BE2C (cell line): ENCODE measurements around the gene SAA1.

Experiments
- DNase-seq: peaks from one replicate; pipeline ENCODE4 v3.0.0-alpha.2; 2020
- H3K27me3 ChIP-seq: fragments of 250-450 bp; sonication (Bioruptor Pico); 2 replicates; pipeline ENCODE4 v1.5.1; 2020; ENCODE audit warnings: mild to moderate bottlenecking
- H3K36me3 ChIP-seq: fragments of 250-450 bp; sonication (Bioruptor Pico); 2 replicates; pipeline ENCODE4 v1.5.1; 2020; ENCODE audit warnings: mild to moderate bottlenecking
- H3K4me1 ChIP-seq: fragments of 250-450 bp; sonication (Bioruptor Pico); 2 replicates; pipeline ENCODE4 v1.5.1; 2020
- H3K4me3 ChIP-seq: 2 replicates; pipeline ENCODE4 v1.5.1; 2011; ENCODE audit warnings: low read depth, low read length
- H3K9me3 ChIP-seq: fragments of 250-450 bp; sonication (Bioruptor Pico); 2 replicates; pipeline ENCODE4 v1.5.1; 2020
- CTCF ChIP-seq: IDR thresholded peaks from 2 replicates; pipeline ENCODE4 v1.5.1; 2012; ENCODE audit warnings: mild to moderate bottlenecking, low read depth, low read length

SAA1 gene

GRCh38 chr11:18308242-18308641 lies 42.2 kb downstream of the SAA1 start:
- DNase-seq = no peak
- Histone ChIP-seq H3K36me3 (no peaks in the 10 kb centered on the region; the same call in 1 of the 2 replicates), H3K9me3 (no peaks in the 10 kb centered on the region), H3K4me1 (no peaks in the 10 kb centered on the region), H3K27me3 (no peaks in the 10 kb centered on the region), H3K4me3 (no peak overlapping the region)
- TF ChIP-seq CTCF = no peak

- Histone ChIP-seq H3K36me3 (no peaks in the 10 kb centered on the region; the same call in 1 of the 2 replicates), H3K4me1 (no peaks in the 10 kb centered on the region), H3K27me3 (no peaks in the 10 kb centered on the region), H3K9me3 (no peaks in the 10 kb centered on the region), H3K4me3 (no peak overlapping the region)
- DNase-seq = no peak
- no peak for TF ChIP-seq CTCF
Observed at GRCh38 chr11:18309691-18310090, 43.6 kb downstream of the SAA1 start.

- DNase-seq = no peak
- Histone ChIP-seq H3K36me3 (no peaks in the 10 kb centered on the region; the same call in 1 of the 2 replicates), H3K9me3 (no peaks in the 10 kb centered on the region), H3K4me3 (no peak overlapping the region), H3K27me3 (no peaks in the 10 kb centered on the region), H3K4me1 (no peaks in the 10 kb centered on the region)
- TF ChIP-seq CTCF = no peak
Observed at GRCh38 chr11:18310800-18311340, 44.8 kb downstream of the SAA1 start.

GRCh38 chr11:18312012-18312411 lies 45.9 kb downstream of the SAA1 start:
- no peaks in the 10 kb centered on the region; the same call in 1 of the 2 replicates for H3K36me3 ChIP-seq
- H3K4me3 ChIP-seq = no peak overlapping the region
- no peak for DNase-seq
- H3K4me1 ChIP-seq = no peaks in the 10 kb centered on the region
- no peak for TF ChIP-seq CTCF
- no peaks in the 10 kb centered on the region for H3K9me3 ChIP-seq
- no peaks in the 10 kb centered on the region for H3K27me3 ChIP-seq

- Histone ChIP-seq H3K36me3 (no peaks in the 10 kb centered on the region; the same call in 1 of the 2 replicates), H3K4me3 (no peak overlapping the region), H3K9me3 (no peaks in the 10 kb centered on the region), H3K4me1 (no peaks in the 10 kb centered on the region), H3K27me3 (no peaks in the 10 kb centered on the region)
- no peak for TF ChIP-seq CTCF
- DNase-seq = no peak
Observed at GRCh38 chr11:18312663-18313420, 46.8 kb downstream of the SAA1 start.
